HFFc6 (cell line): ENCODE measurements around the gene ERN1. TPM values are rescaled to one million over a fixed set of nuclear protein-coding genes. Genes with fewer than 3 reads are reported as not detected.

Experiments used
- DNase-seq: peaks from one replicate; pipeline ENCODE4 v3.0.0-alpha.2; 2018
- H3K27ac Mint-ChIP-seq: 2 replicates; pipeline ENCODE4 v1.8.0; 2020; ENCODE audit warnings: mild to moderate bottlenecking, mixed read lengths
- H3K27me3 Mint-ChIP-seq: 2 replicates; pipeline ENCODE4 v1.8.0; 2021; ENCODE audit warnings: mild to moderate bottlenecking, moderate library complexity, mixed read lengths; ENCODE audit not compliant: insufficient read depth
- H3K36me3 Mint-ChIP-seq: 2 replicates; pipeline ENCODE4 v1.8.0; 2021; ENCODE audit warnings: low read depth, mixed read lengths
- H3K4me1 Mint-ChIP-seq: 2 replicates; pipeline ENCODE4 v1.8.0; 2020; ENCODE audit warnings: low read depth, mixed read lengths
- H3K4me3 Mint-ChIP-seq: 2 replicates; pipeline ENCODE4 v1.8.0; 2020; ENCODE audit warnings: mild to moderate bottlenecking, moderate library complexity, mixed read lengths
- H3K9me3 Mint-ChIP-seq: 2 replicates; pipeline ENCODE4 v1.8.0; 2020; ENCODE audit warnings: mild to moderate bottlenecking, mixed read lengths
- CTCF ChIP-seq: fragments of 200-600 bp; sonication (generic); IDR thresholded peaks from 2 replicates; pipeline ENCODE4 v1.5.0; 2021; ENCODE audit warnings: antibody characterized with exemption, mild to moderate bottlenecking
- total RNA-seq, 6 experiments: library from RNA; stranded (reverse); fragmentation: NEBNext Ultra II Directional; extraction: Animal tissue kit (Norgen Biotek cat#: 25700); gene quantifications; 2 replicates in 1 of 6; 3 replicates in 5 of 6; pipeline ENCODE4 v1.2.3, GENCODE V29; 2021

The ERN1 gene
- total RNA-seq, 6 experiments from 2014 or later: 6.8 to 12.8 (median 7.9) TPM

- Mint-ChIP-seq H3K27me3 (no peaks in the 10 kb centered on the region; the same call in 1 of the 2 replicates), H3K9me3 (no peaks in the 10 kb centered on the region), H3K27ac (no peak overlapping the region), H3K4me3 (no peak overlapping the region), H3K4me1 (no peaks in the 10 kb centered on the region), H3K36me3 (0 out of 2 replicates have a peak, but pooled peaks cover under 1% of the 10 kb centered on the region)
- DNase-seq: peak; percentile 19
- no peak for TF ChIP-seq CTCF
Measured at GRCh38 chr17:64084086-64084939, 45.6 kb downstream of the ERN1 start.

GRCh38 chr17:64083563-64084085, 46.3 kb downstream of the ERN1 start:
- no peak for TF ChIP-seq CTCF
- Mint-ChIP-seq H3K27ac (no peak overlapping the region), H3K36me3 (0 out of 2 replicates have a peak, but pooled peaks cover 5% of the 10 kb centered on the region), H3K4me1 (no peaks in the 10 kb centered on the region), H3K9me3 (no peaks in the 10 kb centered on the region), H3K27me3 (no peaks in the 10 kb centered on the region; the same call in 1 of the 2 replicates), H3K4me3 (no peak overlapping the region)
- no peak for DNase-seq

GRCh38 chr17:64083093-64083492, 46.9 kb downstream of the ERN1 start:
- Mint-ChIP-seq H3K27ac (peak overlapping the region; percentile 60; the same call in 1 of the 2 replicates), H3K9me3 (no peaks in the 10 kb centered on the region), H3K4me1 (no peaks in the 10 kb centered on the region), H3K27me3 (no peaks in the 10 kb centered on the region; the same call in 1 of the 2 replicates), H3K36me3 (peaks cover 7% of the 10 kb centered on the region; the same call in 1 of the 2 replicates), H3K4me3 (no peak overlapping the region)
- DNase-seq: no peak
- TF ChIP-seq CTCF: no peak

GRCh38 chr17:64081802-64082799, 47.8 kb downstream of the ERN1 start:
- no peaks in the 10 kb centered on the region; the same call in 1 of the 2 replicates for H3K27me3 Mint-ChIP-seq
- H3K4me3 Mint-ChIP-seq: peak overlapping the region; percentile 3; the same call in 1 of the 2 replicates
- peak overlapping the region; percentile 60 for H3K27ac Mint-ChIP-seq
- H3K9me3 Mint-ChIP-seq: no peaks in the 10 kb centered on the region
- peak; percentile 25; the same call in 1 of the 2 replicates for TF ChIP-seq CTCF
- DNase-seq: peak; percentile 65
- no peaks in the 10 kb centered on the region for H3K4me1 Mint-ChIP-seq
- H3K36me3 Mint-ChIP-seq: peaks cover 14% of the 10 kb centered on the region; the same call in 1 of the 2 replicates

- peaks cover 4% of the 10 kb centered on the region; the same call in 1 of the 2 replicates for H3K4me1 Mint-ChIP-seq
- peaks cover 17% of the 10 kb centered on the region; the same call in 1 of the 2 replicates for H3K36me3 Mint-ChIP-seq
- H3K9me3 Mint-ChIP-seq: no peaks in the 10 kb centered on the region
- no peak overlapping the region for H3K4me3 Mint-ChIP-seq
- H3K27ac Mint-ChIP-seq: no peak overlapping the region
- no peak for TF ChIP-seq CTCF
- no peak for DNase-seq
- H3K27me3 Mint-ChIP-seq: no peaks in the 10 kb centered on the region; the same call in none of the 2 replicates
Measured at GRCh38 chr17:64080174-64080618, 49.7 kb downstream of the ERN1 start.
